ENCODE data around the gene DBX1. TPM values are rescaled to one million over a fixed set of nuclear protein-coding genes. Genes with fewer than 3 reads are reported as not detected.

DBX1 gene
- total and polyA plus RNA-seq, 7 donors: not detected

DNA sequence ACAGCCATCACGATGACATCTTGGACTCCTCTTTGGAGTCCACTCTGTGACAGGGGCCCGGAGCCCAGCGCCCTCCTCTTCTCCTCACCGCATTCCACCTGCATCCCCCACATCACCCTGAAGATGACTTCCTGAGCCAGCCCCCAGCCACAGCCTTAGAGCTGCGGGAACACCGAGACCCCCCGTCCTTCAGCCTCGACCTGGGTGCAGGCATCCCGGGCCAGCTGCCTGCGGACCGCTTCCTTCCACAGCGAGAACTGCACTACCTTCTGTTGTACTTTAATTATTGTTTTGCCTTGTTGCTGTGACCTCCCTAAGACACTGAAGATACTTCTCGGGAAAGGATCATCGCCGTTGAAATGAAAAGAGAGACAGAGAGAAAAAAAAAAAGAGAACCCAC lies 42.1 kb downstream of the DBX1 start:
- Histone ChIP-seq H3K27ac (no peak overlapping the region), H3K4me3 (no peak overlapping the region), H3K4me1 (no peaks in the 10 kb centered on the region), H3K27me3 (ENCODE audit: insufficient read depth in 3 of 3, low read length in 2 of 3) (no peaks in the 10 kb centered on the region), H3K9me3 (no peaks in the 10 kb centered on the region), H3K36me3 (ENCODE audit: insufficient read depth in 1 of 2, low read depth in 1 of 2) (peaks cover 8 to 25% of the 10 kb centered on the region in 2 donors)
- intact Hi-C loops (cut with DNase I): no loop called here
- ATAC-seq: no peak
- DNase-seq: no peak
- 94 to 95% (median 95%) methylated on average over 15 of the region's 15 CpGs for WGBS, 3 donors
- TF ChIP-seq, protein P1, sequence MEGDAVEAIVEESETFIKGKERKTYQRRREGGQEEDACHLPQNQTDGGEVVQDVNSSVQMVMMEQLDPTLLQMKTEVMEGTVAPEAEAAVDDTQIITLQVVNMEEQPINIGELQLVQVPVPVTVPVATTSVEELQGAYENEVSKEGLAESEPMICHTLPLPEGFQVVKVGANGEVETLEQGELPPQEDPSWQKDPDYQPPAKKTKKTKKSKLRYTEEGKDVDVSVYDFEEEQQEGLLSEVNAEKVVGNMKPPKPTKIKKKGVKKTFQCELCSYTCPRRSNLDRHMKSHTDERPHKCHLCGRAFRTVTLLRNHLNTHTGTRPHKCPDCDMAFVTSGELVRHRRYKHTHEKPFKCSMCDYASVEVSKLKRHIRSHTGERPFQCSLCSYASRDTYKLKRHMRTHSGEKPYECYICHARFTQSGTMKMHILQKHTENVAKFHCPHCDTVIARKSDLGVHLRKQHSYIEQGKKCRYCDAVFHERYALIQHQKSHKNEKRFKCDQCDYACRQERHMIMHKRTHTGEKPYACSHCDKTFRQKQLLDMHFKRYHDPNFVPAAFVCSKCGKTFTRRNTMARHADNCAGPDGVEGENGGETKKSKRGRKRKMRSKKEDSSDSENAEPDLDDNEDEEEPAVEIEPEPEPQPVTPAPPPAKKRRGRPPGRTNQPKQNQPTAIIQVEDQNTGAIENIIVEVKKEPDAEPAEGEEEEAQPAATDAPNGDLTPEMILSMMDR (IDR thresholded peaks at IDR 0.05): no peak

- no peak for DNase-seq
- H3K4me3 ChIP-seq: no peak overlapping the region
- H3K36me3 ChIP-seq (ENCODE audit: insufficient read depth in 1 of 2, low read depth in 1 of 2): peaks cover 8 to 25% of the 10 kb centered on the region in 2 donors
- H3K9me3 ChIP-seq: no peaks in the 10 kb centered on the region
- no peaks in the 10 kb centered on the region for H3K4me1 ChIP-seq
- H3K27ac ChIP-seq: no peak overlapping the region
- intact Hi-C loops (cut with DNase I): no loop called here
- 52 to 66% (median 65%) methylated on average over 5 of the region's 5 CpGs for WGBS, 3 donors
- TF ChIP-seq, protein P1 (IDR thresholded peaks at IDR 0.05): no peak
- ATAC-seq: no peak
- no peaks in the 10 kb centered on the region for H3K27me3 ChIP-seq (ENCODE audit: insufficient read depth in 3 of 3, low read length in 2 of 3)
Measured at GRCh38 chr11:20117291-20117690, 43.0 kb downstream of the DBX1 start.

- H3K27ac ChIP-seq: no peak overlapping the region
- intact Hi-C loops (cut with DNase I): no loop called here
Measured at GRCh38 chr11:20116825-20117224, 43.5 kb downstream of the DBX1 start.

GRCh38 chr11:20114588-20114987 lies 45.7 kb downstream of the DBX1 start:
- DNase-seq: no peak
- no peak overlapping the region for H3K4me3 ChIP-seq
- no peaks in the 10 kb centered on the region for H3K9me3 ChIP-seq
- WGBS, 3 donors: 95 to 96% (median 95%) methylated on average over 10 of the region's 10 CpGs
- no peak overlapping the region for H3K27ac ChIP-seq
- H3K4me1 ChIP-seq: no peaks in the 10 kb centered on the region
- no peak for ATAC-seq
- peaks cover 8 to 25% of the 10 kb centered on the region in 2 donors for H3K36me3 ChIP-seq (ENCODE audit: insufficient read depth in 1 of 2, low read depth in 1 of 2)
- intact Hi-C loops (cut with DNase I): loop anchor here in 1 of 2 donors (5.0 kb wide), 1 partner anchor 162 kb away; no protein-coding TSS in a partner anchor
- no peaks in the 10 kb centered on the region for H3K27me3 ChIP-seq (ENCODE audit: insufficient read depth in 3 of 3, low read length in 2 of 3)
- TF ChIP-seq, protein P1 (IDR thresholded peaks at IDR 0.05): no peak

More at GRCh38 chr11:20116825-20117224, 43.5 kb downstream of the DBX1 start:
- no peaks in the 10 kb centered on the region for H3K4me1 ChIP-seq
- 3 to 73% (median 67%) methylated on average over 1 of the region's 1 CpG for WGBS, 3 donors
- H3K4me3 ChIP-seq: no peak overlapping the region
- peaks cover 8 to 25% of the 10 kb centered on the region in 2 donors for H3K36me3 ChIP-seq (ENCODE audit: insufficient read depth in 1 of 2, low read depth in 1 of 2)
- no peaks in the 10 kb centered on the region for H3K27me3 ChIP-seq (ENCODE audit: insufficient read depth in 3 of 3, low read length in 2 of 3)
- H3K9me3 ChIP-seq: no peaks in the 10 kb centered on the region
- TF ChIP-seq, protein P1 (IDR thresholded peaks at IDR 0.05): no peak
- ATAC-seq: no peak
- DNase-seq: no peak

GRCh38 chr11:20113149-20113438 lies 47.2 kb downstream of the DBX1 start:
- DNase-seq (no peak), ATAC-seq (no peak)
- 58 to 68% (median 60%) methylated on average over 5 of the region's 5 CpGs for WGBS, 3 donors
- TF ChIP-seq, protein P1 (IDR thresholded peaks at IDR 0.05): no peak
- Histone ChIP-seq H3K4me3 (no peak overlapping the region), H3K27me3 (ENCODE audit: insufficient read depth in 3 of 3, low read length in 2 of 3) (no peaks in the 10 kb centered on the region), H3K27ac (no peak overlapping the region), H3K4me1 (no peaks in the 10 kb centered on the region), H3K36me3 (ENCODE audit: insufficient read depth in 1 of 2, low read depth in 1 of 2) (peaks cover 0 to 19% of the 10 kb centered on the region in 2 donors), H3K9me3 (no peaks in the 10 kb centered on the region)
- intact Hi-C loops (cut with DNase I): loop anchor here in 1 of 2 donors (5.0 kb wide), 1 partner anchor 161 kb away; no protein-coding TSS in a partner anchor
